SKM-1 (cell line): ENCODE data around the gene PAPOLA.

Experiments
- DNase-seq: peaks from one replicate; lab custom pipeline; 2025; ENCODE audit not compliant: unreplicated experiment; lab: John Stamatoyannopoulos, UW

The PAPOLA gene

GRCh38 chr14:96584907-96585671, 82.9 kb downstream of the PAPOLA start:
- no peak for DNase-seq

- DNase-seq: no peak
These were observed 83.5 kb downstream of the PAPOLA start for GRCh38 chr14:96585672-96586013.

GRCh38 chr14:96586056-96586455, 83.9 kb downstream of the PAPOLA start:
- DNase-seq: no peak

GRCh38 chr14:96586921-96587822, 85.0 kb downstream of the PAPOLA start:
- no peak for DNase-seq

- DNase-seq: no peak
These were observed 85.7 kb downstream of the PAPOLA start for GRCh38 chr14:96587823-96588385.

GRCh38 chr14:96588410-96589257, 86.5 kb downstream of the PAPOLA start:
- no peak for DNase-seq

- no peak for DNase-seq
These were observed 87.4 kb downstream of the PAPOLA start for GRCh38 chr14:96589577-96589976.

GRCh38 chr14:96590190-96590864, 88.1 kb downstream of the PAPOLA start:
- DNase-seq: no peak

GRCh38 chr14:96592591-96593386, 90.6 kb downstream of the PAPOLA start:
- no peak for DNase-seq

- DNase-seq: no peak
These were observed 92.8 kb downstream of the PAPOLA start for GRCh38 chr14:96594961-96595360.

GRCh38 chr14:96597680-96598079, 95.5 kb downstream of the PAPOLA start:
- no peak for DNase-seq

- no peak for DNase-seq
These were observed 96.2 kb downstream of the PAPOLA start for GRCh38 chr14:96598332-96598928.

GRCh38 chr14:96599076-96599475, 96.9 kb downstream of the PAPOLA start:
- DNase-seq: no peak

GRCh38 chr14:96602186-96602585, 100.0 kb downstream of the PAPOLA start:
- no peak for DNase-seq

GRCh38 chr14:96603350-96604255, 101.4 kb downstream of the PAPOLA start:
- no peak for DNase-seq

- DNase-seq: no peak
These were observed 112.3 kb downstream of the PAPOLA start for GRCh38 chr14:96614481-96614881.

GRCh38 chr14:96616161-96616721, 114.1 kb downstream of the PAPOLA start:
- DNase-seq: no peak
